Endothelial cell of hepatic sinusoid (primary cell): Measurements from ENCODE around the gene SCN9A.
"Not testable (repeated sequence)": the region's sequence is repeated elsewhere in the genome, so short reads cannot be mapped to it uniquely, and the experiment has no call there.

ENCODE experiments used
- in situ Hi-C: cut with HindIII; loops from 2 replicates; pipeline ENCODE4 v1.10.0; 2017; ENCODE audit warnings: low sequenced_read_pairs

SCN9A gene

DNA sequence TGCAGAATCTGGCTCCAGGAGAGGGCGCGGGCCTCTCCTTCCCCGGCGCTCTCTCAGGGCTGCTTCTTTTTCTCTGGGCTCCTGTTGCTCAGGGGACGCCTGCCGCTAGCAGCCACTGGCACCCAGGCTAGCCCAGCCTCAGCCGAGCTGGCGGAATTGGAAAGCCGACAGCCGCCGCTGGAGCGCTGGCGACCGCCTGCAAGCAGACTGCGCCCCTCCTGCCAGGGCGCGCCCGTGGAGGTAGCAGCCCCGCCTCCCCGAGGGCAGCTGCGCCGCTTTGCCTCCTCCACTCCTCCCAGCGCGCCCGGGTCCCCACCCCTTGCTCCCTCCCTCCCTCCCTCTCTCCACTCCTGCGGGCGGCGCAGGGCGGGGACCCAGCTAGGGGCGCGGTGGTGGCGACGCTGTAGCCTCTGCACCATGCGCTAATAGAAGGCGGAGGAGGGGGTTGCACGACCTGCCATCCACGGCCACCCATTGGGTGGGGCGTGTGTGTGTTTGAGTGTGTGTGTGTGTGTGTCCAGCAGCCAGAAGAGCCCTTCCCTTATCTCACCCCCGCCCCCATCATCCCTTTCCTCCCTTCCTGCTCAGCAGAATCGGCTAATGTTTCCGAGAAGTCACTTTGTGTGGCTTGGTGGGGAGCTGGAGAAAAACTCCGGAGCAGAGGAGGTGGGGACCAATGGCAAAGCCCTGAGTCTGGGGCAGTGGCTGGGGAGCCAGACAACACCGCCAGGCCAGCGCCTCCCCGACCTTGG lies at the start of gene SCN9A:
Gene SCN9A, minus strand, starts transcription at position 209 of the 752 bp plus-strand sequence. CDS start 64,188 bp downstream, outside the sequence.
- in situ Hi-C loops = no loop called here

- in situ Hi-C loops = no loop called here
These were observed 49.1 kb upstream of the SCN9A start for GRCh38 chr2:166424841-166425240.

GRCh38 chr2:166419616-166419934 lies 43.8 kb upstream of the SCN9A start:
- in situ Hi-C loops = no loop called here

- in situ Hi-C loops = no loop called here
These were observed 43.3 kb upstream of the SCN9A start for GRCh38 chr2:166418853-166419615.

DNA sequence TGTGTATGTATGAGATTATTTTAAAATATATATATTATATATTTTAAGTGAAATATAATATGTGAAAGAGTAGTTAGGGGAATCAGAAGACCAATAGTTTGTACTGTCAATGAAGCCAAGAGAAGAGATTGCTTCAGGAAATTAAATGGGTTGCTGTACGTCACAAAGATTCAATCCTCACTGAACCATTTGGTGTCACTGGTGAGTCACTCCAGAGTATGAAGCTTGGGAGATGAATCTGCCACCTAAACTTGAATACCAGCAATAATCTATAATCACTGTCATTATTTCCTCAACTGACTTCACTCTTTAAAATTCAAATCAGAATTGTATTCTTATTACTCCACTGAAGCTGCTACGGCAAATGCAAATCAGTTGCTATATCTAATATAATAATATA lies 41.9 kb upstream of the SCN9A start:
- in situ Hi-C loops = no loop called here

GRCh38 chr2:166413255-166413654 lies 37.5 kb upstream of the SCN9A start:
- in situ Hi-C loops = no loop called here

DNA sequence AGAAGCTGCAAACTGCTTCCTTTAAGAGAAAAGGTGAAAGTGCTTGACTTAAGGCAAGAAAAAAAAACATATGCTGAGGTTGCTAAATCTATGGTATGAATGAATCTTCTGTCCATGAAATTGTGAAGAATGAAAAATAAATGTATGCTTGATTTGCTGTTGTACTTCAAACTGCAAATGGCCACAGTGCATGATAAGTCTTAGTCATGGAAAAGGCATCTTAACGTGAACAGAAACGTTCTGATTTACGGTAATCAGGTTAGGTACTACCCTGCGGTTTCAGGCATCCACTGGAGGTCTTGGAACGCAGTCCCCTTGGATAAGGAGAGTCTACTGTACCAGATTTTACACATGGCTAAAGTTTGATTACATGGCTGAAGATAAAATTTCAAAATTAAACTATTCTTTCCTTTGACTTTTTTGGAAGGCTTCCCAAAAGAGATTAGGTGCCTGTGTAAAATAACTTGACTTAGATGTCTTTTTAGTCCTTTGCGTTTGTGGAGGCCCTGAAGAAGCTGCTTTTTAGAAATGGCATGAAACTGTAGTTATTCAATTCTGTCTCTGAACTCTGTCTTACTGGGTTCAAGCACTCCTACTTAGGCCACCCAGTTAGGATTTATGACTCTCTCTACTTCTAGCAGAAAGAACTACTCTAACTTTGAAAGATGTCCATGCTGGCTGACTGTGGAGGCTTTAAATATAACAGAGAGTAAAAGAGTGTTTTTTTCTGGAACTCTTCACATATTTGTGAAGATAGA lies 35.9 kb upstream of the SCN9A start:
- in situ Hi-C loops = no loop called here

- in situ Hi-C loops = no loop called here
These were observed 35.2 kb upstream of the SCN9A start for GRCh38 chr2:166410828-166411472.

- in situ Hi-C loops = not testable (repeated sequence)
These were observed 32.0 kb upstream of the SCN9A start for GRCh38 chr2:166407746-166408145.

DNA sequence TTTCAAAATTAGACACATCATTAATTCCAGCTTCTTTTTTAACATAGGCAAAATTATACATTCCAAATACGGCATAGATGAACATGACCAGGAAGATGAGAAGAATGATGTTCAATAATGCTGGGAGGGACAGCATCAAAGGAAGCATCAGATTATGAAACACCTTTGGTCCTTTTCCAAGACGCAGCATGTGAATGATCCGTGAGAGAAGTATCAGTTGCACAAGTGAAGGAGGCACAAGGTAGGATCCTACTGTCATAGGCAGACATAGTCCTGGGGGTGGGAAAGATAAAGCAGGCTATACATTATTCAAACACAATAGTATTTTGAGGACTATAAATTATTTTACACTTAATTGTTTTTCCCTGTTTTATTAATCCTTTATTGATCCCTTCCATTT lies 30.6 kb upstream of the SCN9A start:
- in situ Hi-C loops = no loop called here

DNA sequence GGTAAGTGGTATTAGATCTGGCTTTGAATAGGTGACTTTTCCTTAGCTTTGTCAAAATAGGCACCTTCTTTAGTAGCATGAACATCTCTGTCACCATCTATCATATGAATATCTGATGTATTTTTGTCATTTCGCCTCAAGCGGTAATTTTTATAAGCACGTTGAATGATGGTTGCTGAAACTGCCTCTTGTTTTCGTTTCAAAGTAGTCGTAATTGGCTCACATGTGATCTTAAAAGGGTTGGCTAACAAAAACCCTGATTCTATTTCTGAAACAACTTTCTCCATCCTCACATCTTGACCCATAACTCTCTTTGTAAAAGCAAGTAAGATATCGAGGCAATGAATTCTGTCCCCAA lies 29.8 kb upstream of the SCN9A start:
- in situ Hi-C loops = no loop called here

DNA sequence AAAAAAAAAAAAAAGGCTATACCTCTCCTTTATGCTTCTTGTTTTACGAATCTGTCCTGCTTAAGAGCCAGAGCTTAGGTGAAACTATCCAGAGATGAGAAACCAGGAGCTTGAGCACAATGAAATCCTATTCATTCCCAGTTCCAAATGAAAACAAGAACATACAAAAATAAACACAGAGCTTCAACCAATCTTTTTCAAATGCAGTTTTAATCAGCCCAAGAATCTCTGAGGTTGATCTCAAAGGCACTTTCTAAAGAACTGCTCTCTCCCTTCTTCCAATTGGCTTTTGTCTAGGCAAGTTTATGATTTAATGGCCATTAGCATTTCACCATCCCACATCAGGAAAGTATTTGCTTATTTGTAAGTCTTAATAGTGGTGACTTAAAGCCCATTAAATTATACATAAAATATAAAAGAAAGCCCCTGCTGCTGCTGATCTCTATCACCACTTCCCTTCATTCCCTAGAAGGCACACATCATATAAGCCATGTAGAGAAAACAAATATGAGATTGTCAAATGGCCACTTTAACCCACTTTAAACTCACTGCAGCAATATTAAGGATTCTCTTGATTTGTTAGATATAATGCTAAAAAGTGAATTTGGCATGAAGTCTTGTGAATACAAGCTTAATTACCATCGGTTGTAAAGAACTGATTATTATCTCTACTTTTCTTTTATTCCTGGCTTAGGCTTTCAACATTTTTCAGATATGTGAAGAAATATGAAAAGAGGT lies 29.3 kb upstream of the SCN9A start:
- in situ Hi-C loops = no loop called here

DNA sequence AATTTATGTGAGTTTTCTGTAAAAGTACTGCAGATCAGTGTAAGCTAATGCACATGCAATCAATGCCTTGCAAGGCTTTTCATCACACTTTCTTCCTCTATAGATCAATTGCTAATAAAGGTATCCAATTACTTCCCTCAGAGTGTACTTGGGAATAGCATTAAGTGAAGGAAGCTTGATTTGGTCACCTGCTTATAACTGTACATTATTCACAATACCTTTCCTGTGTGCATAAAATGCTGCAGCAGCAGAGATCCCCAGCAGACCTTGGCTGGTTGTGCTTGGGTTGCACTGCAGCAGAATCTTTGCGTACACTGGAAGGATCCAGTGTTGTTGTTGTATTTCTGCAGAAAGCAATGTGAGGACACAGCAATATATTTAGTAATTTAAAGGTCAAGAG lies 18.5 kb upstream of the SCN9A start:
- in situ Hi-C loops = no loop called here

DNA sequence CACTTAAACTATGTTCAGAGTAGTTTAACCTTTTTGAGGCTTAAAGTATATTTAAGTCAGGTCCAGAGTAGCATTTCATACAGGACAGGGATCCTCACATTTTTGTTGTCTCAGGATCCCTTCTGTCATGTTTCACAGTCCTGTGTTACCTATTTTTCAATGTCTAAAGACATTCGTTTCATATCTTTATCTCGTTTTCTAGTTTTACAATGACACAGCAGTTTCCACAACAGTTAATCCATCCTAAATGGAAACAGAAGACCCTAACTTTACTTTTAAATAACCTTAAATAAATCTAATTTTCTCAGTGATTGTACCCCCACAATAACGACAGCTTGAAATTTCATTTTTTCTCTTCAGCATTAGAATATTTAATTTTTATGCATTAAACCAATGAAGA lies 17.3 kb upstream of the SCN9A start:
- in situ Hi-C loops = no loop called here

- in situ Hi-C loops = no loop called here
These were observed 12.8 kb upstream of the SCN9A start for GRCh38 chr2:166388481-166389070.

GRCh38 chr2:166385313-166385712 lies 9.6 kb upstream of the SCN9A start:
- in situ Hi-C loops = no loop called here

DNA sequence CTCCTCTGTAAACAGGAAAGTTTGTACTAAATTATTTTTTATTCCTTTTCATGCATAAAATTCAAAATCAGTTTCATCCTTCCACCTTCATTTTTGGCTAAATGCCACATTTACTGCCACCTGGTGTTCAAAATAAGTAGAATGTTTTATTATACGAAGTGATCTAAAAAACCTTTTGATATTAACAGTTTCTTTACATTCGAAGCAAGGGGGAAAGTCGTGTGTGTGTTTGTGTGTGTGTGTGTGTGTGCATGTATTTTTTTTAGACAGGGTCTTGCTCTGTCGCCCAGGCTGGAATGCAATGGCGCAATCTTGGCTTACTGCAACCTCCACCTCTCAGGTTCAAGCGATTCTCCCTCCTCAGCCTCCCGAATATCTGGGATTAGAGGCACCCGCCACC lies 9.0 kb upstream of the SCN9A start:
- in situ Hi-C loops = no loop called here

DNA sequence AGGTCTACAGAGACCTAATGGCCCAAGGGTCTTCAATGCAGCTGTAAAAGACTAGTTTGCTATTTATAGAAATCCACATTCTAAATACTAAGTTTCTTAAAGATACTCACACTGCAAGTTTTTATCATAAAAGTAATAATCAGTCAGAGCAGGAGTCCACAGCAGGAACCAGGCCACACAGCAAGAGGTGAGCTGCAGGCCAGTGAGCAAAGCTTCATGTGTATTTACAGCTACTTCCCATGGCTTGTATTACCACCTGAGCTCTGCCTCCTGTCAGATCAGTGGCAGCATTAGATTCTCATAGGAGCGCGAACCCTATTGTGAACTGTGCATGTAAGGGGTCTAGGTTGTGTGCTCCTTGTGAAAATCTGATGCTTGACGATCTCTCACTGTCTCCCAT lies 6.7 kb upstream of the SCN9A start:
- in situ Hi-C loops = no loop called here

GRCh38 chr2:166380615-166381014 lies 4.9 kb upstream of the SCN9A start:
- in situ Hi-C loops = no loop called here

DNA sequence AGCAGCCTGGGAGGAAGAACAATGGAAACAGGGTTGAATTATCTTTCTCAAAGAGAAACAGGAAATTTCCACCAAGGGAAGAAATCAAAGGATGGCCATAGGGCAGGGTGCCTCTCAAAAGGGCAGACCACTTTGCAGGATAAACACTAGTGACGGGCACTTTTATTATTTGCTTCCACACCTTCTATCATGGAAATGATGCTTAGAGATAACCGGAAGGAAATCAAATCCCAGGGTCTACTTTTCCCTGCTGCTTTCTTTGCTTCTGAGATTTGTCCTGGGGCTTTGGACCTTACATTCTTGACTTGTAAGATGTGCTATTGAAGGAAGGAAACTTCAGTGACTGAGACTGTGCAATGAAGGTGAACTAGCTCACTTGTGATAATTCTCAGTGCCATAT lies 1.1 kb upstream of the SCN9A start:
- in situ Hi-C loops = no loop called here
